C4-2B (cell line): ENCODE results near the gene SEMA3E.
"Not testable (repeated sequence)": the region's sequence is repeated elsewhere in the genome, so short reads cannot be mapped to it uniquely, and the experiment has no call there.

ENCODE experiments used
- H3K27ac ChIP-seq: fragments of 450-650 bp; 2 replicates; pipeline ENCODE4 v1.5.1; 2017
- ZFX ChIP-seq: fragments of 450-650 bp; IDR thresholded peaks from 2 replicates; pipeline ENCODE4 v1.6.1; 2017
- TF ChIP-seq, protein P1 (sequence below): fragments of 450-650 bp; conservative IDR thresholded peaks from 2 replicates; pipeline ENCODE4 v1.5.1; 2017; ENCODE audit warnings: mild to moderate bottlenecking

SEMA3E gene

DNA sequence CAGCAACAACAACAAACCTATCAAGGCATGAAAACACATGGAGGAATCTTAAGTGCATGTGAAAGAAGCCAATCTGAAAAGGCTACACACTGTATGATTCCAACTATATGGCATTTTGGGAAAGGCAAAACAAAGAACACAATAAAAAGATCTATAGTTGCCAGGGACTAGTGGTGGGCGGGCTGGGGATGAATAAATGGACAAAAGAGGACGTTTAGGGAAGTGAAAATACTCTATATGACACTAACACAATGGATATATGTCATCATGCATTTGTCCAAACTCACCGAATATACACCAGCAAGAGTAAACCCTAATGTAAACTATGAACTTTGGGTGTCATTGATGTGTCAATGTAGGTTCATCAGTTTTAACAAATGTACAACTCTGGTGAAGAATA is 89.1 kb downstream of the SEMA3E start:
- TF ChIP-seq, protein P1, sequence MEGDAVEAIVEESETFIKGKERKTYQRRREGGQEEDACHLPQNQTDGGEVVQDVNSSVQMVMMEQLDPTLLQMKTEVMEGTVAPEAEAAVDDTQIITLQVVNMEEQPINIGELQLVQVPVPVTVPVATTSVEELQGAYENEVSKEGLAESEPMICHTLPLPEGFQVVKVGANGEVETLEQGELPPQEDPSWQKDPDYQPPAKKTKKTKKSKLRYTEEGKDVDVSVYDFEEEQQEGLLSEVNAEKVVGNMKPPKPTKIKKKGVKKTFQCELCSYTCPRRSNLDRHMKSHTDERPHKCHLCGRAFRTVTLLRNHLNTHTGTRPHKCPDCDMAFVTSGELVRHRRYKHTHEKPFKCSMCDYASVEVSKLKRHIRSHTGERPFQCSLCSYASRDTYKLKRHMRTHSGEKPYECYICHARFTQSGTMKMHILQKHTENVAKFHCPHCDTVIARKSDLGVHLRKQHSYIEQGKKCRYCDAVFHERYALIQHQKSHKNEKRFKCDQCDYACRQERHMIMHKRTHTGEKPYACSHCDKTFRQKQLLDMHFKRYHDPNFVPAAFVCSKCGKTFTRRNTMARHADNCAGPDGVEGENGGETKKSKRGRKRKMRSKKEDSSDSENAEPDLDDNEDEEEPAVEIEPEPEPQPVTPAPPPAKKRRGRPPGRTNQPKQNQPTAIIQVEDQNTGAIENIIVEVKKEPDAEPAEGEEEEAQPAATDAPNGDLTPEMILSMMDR: no peak
- H3K27ac ChIP-seq: no peak overlapping the region

DNA sequence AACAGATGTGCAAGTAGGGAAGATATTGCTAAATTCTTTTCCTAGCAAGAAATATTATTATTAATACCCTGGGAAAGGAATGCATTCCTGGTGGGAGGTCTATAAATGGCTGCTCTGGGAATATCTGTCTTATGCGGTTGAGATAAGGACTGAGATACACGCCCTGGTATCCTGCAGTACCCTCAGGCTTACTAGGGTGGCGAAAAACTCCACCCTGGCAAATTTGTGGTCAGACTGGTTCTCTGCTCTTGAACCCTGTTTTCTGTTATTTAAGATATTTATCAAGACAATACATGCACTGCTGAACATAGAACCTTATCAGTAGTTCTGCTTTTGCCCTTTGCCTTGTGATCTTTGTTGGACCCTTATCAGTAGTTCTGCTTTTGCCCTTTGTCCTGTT is 96.4 kb downstream of the SEMA3E start:
- H3K27ac ChIP-seq: not testable (repeated sequence)

- TF ChIP-seq, protein P1: no peak
- no peak for TF ChIP-seq ZFX
- H3K27ac ChIP-seq: no peak overlapping the region
Measured at GRCh38 chr7:83550100-83550499, 98.8 kb downstream of the SEMA3E start.

- no peak overlapping the region for H3K27ac ChIP-seq
- no peak for TF ChIP-seq ZFX
- TF ChIP-seq, protein P1: no peak
Measured at GRCh38 chr7:83548250-83548649, 100.7 kb downstream of the SEMA3E start.

- TF ChIP-seq ZFX: no peak
- TF ChIP-seq, protein P1: no peak
- H3K27ac ChIP-seq: no peak overlapping the region
Measured at GRCh38 chr7:83547526-83547925, 101.4 kb downstream of the SEMA3E start.

DNA sequence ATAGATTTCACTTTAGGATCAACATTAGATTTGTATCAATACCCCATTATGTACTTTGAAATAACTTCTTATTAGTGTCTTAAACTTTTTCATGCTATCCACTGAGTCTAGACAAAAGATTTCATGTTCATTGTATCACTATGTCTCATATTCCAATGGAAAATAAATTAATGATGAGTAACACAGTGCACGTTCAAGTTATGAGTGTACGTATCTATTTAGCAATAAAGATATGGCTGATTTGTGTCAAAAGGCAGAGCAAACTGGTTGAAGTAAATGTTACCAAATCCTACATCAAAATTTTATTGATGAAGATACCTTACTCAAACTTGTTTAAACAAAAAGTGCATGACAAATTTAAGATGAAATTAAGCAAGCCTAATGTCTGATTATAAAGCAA is 102.4 kb downstream of the SEMA3E start:
- H3K27ac ChIP-seq: no peak overlapping the region

DNA sequence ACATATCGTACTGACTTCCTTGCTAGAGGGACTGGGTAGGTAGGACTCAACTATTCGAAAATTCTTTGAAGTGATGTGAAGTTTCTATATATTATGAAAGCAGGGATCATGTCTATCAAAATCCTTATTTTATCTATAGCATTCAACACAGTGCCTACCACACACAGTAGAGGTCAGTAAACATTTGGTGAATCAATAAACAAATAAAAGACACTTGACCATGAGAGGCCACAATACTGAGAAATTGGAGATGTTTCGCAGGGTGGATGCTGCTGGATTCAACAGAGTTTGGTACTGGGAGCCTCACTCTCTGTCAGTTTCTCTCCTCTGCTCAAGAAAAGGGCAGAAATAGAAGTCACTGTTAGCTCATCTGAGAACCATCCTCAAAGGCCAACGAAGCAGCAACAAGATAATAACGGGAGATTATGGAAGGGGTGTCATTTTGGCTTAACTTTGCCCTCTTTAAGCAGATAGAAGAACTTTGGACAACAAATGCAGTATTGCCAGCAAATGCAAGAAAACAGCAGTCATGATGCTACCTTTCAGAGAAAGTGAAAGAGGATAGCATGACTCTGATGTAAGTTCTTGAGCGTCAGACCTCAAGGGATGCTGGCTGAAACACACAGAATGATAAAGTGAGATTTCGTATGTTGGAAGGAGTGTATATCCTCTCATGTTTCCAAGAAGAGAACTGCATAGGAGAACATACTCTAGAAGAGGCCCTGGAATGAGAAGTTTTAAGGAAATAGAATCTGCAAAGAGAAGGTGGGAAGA is 107.6 kb downstream of the SEMA3E start:
- TF ChIP-seq, protein P1: no peak
- no peak for TF ChIP-seq ZFX

More for the DNA sequence above, 102.4 kb downstream of the SEMA3E start:
- TF ChIP-seq, protein P1: no peak
- no peak for TF ChIP-seq ZFX

DNA sequence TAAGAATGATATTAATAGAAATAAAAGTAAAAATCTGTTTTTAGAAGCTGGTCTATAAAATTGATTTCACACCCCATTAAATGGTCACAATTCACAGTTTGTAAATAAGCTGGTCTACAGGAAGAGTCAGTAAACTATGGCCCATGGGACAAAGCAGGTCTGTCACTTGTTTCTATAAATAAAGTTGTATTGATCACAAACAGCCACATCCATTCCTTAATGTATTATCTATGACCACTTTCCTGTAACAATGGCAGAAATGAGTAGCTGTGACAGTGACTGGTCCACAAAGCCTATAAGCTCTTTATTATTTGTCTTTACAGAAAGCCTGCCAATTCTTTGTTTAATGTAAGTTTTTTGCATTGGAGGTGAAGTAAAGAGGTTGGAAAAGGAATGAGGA is 114.5 kb downstream of the SEMA3E start:
- no peak overlapping the region for H3K27ac ChIP-seq
- TF ChIP-seq, protein P1: no peak
- no peak for TF ChIP-seq ZFX

More for the DNA sequence above, 107.6 kb downstream of the SEMA3E start:
- H3K27ac ChIP-seq: no peak overlapping the region
